C1 segment of cervical spinal cord (tissue), 14 donors: ENCODE measurements around the gene RCOR3.
"Not testable (repeated sequence)": the region's sequence is repeated elsewhere in the genome, so short reads cannot be mapped to it uniquely, and the experiment has no call there.

Experiments used
- DNase-seq, 14 donors: peaks; one replicate each; lab custom pipeline; 2025; lab: John Stamatoyannopoulos, UW

Gene RCOR3

DNA sequence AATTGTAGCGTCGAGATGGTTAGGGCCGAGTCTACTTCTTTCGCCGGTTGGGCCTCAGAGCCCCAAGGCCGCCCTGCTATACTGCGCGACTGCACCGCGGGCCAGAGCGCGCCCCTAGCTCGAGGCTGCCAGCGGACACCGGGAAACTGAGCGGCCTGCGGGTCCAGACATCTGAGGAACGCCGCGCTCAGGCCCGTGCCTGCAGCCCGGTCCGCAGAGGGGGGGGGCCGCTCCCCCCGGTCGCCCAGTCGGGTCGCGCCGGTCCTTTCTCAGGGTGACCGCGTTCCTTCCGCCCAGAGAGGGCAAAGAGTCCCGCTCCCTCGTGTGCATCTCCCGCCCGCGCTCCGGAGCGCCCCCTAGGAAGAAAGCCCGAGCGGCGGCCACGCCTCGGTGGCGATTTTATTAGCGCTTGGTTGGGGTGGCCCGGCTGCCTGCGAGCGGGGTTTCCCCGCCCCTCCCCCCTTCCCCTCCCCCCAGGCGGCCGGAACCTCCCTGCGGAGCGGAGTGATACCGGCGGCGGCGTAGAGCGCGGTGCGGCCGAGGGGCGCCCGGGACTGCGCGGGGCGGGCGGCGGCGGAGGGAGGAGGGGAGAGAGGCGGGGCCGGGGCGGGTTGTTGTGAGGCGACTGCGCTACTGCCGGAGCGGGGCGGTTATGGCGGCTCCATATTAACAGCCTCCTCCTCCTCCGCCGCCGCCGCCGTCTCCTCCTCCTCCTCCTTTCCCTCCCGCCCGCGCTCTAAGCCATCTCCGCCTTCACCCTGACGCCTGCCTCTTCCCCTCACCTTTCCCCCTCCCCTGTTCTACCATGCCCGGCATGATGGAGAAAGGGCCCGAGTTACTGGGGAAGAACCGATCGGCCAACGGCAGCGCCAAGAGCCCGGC is at the start of gene RCOR3:
TSS of gene RCOR3 (plus strand) at position 611 of the 882 bp plus-strand sequence. CDS start at position 806, 195 bp downstream.
- peak; percentile 66 to 100 (median 90) for DNase-seq

DNA sequence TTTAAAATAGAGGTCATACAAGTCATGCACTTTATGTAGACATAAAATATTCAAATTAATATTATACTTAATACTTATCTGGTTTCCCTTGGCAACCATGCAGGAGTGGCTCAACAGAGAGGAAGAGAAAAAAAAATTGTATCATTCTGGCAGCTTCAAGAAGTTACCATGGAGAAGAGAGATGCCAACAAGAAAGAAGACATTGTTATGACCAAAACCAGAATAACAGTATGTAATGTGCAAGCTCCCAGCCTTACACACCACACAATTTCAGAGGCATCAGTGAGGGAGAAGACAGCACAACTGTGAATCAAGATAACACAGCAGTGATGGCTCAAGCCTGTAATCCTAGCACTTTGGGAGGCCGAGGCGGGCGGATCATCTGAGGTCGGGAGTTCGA is 49.1 kb upstream of the RCOR3 start:
- no peak for DNase-seq

DNA sequence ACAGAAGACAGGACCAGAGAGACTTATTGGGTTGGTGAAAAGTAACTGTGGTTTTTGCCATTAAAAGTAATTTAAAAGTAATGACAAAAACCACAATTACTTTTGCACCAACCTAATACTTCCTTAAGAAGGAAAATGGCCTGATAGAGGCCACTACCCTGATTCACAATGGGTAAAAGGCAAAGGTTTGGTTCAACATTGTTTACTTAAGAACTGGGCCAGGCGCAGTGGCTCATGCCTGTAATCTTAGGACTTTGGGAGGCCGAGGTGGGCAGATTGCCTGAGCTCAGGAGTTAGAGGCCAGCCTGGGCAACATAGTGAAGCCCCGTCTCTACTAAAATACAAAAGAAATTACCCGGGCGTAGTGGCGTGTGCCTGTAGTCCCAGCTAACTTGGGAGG is 48.2 kb upstream of the RCOR3 start:
- DNase-seq: no peak

DNA sequence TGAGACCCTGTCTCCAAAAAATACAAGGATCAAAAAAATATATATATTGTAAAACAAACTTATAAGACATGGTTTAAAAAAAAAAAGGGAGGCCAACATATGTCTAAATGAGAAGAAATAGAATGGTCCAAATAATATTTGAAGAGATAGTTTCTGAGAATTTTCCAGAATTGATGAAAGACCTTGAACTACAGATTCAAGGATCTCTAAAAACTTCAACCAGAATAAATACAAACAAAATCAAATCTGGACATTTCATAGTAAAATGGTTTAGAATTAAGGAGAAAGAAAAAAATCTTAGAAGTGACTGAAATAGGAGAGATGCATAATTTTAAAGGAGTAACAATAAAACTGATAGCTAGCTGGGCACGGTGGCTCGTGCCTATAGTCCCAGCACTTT is 45.5 kb upstream of the RCOR3 start:
- DNase-seq: no peak

DNA sequence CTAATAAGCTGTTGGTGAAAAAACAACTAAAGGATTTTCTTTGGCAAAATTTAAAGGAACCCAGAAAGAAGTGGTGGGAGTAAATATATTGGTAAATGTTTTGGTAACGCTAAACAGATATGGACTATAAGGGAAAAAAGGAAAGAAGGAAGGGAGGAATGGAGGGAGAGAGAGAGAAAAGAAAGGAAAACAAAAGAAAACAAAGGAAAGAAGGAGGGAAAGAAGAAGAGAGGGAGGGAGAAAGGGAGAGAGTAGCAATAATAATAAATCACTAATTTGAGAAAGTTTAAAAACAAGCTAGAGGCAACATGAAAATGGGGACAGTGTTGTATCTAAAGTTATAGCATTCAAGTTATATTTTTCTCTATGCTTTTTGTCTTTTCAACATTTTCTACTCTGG is 43.6 kb upstream of the RCOR3 start:
- DNase-seq: no peak

DNA sequence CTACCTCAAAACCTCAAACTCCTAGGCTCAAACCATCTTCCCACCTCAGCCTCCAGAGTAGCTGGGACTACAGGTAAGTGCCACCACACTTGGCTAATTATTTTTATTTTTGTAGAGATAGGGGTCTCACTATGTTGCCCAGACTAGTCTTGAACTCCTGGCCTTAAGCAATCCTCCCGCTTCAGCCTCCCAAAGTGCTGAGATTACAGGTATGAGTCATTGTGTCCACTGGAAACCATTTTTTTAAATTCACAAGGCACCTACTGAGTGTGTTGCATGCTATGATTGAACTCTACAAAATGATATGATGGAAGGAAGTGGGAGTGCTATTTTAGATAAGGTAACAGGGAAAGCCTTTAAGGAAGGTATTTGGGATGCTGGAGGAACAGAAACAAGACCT is 41.8 kb upstream of the RCOR3 start:
- DNase-seq: no peak

DNA sequence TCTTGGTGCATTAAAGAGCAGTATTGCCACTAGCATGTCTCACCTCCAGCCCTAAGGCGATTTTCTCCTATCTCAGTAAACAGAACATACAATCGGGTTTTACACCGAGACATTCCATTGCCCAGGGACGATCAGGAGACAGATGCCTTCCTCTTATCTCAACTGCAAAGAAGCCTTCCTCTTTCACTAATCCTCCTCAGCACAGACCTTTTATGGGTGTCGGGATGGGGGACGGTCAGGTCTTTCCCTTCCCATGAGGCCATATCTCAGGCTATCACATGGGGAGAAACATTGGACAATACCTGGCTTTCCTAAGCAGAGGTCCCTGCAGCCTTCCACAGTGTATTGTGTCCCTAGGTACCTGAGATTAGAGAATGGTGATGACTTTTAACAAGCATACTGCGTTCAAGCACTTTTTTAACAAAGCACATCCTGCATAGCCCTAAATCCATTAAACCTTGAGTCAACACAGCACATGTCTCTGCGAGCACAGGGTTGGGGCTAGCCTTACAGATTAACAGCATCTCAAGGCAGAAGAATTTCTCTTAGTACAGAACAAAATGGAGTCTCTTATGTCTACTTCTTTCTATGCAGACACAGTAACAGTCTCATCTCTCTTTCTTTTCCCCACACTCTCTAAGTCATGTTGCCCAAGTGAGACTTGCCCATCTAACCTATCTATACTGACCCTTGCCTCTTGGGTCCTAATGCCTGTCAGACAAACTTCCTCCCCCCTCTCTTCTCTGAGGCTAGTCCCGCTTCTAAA is 36.5 kb upstream of the RCOR3 start:
- DNase-seq: not testable (repeated sequence)

DNA sequence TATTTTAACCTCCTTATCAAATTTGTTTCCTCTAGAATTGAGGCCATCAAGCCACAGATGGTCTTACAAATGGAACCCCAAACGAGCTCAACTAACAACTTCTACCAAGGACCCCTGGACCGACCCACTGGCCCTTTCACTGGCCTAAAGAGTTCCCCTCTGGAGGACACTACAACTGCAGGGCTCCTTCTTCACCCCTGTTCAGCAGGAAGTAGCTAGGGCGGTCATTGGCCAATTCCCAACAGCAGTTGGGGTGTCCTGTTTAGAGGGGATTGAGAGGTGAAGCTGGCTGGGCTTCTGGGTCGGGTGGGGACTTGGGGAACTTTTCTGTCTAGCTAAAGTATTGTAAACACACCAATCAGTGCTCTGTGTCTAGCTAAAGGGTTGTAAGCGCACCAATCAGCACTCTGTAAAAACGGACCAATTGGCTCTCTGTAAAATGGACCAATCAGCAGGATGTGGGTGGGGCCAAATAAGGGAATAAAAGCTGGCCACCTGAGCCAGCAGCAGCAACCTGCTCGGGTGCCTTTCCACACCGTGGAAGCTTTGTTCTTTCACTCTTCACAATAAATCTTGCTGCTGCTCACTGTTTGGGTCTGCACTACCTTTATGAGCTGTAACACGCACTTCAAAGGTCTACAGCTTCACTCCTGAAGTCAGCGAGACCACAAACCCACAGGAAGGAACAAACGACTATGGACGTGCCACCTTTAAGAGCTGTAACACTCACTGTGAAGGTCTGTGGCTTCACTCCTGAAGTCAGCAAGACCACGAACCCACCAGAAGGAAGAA is 30.4 kb upstream of the RCOR3 start:
- not testable (repeated sequence) for DNase-seq

DNA sequence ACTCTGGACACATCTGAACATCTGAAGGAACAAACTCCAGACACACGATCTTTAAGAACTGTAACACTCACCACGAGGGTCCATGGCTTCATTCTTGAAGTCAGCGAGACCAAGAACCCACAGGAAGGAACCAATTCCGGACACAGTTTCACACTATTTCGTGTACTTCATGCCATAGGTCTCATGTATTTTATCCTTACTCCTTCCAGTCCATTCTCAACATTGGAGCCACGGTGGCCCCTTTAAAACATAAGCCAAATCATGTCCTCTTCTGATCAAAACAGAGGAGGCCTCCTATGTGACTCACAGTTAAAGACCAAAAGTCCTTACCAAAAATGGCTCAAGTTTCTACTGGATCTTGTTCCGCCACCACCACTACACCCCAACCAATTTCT is 29.8 kb upstream of the RCOR3 start:
- no peak for DNase-seq

DNA sequence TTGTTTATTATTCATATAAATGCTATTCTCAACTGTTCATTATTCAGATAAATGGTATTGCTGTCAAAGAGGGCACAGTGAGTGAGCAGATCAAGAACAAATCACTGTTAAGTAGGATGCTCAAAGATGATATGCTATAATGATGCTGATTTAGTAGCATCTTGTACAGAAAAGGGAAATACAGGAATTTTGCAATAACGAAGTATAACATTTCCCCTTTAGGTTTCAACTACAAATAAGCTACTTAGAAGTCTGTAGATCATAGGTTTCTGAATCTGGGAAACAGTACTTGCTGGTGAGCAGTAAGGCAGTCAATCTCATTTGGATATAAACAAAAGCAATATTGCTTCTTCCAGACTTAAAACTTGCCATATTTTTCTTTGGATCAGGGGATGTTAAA is 27.3 kb upstream of the RCOR3 start:
- no peak for DNase-seq

DNA sequence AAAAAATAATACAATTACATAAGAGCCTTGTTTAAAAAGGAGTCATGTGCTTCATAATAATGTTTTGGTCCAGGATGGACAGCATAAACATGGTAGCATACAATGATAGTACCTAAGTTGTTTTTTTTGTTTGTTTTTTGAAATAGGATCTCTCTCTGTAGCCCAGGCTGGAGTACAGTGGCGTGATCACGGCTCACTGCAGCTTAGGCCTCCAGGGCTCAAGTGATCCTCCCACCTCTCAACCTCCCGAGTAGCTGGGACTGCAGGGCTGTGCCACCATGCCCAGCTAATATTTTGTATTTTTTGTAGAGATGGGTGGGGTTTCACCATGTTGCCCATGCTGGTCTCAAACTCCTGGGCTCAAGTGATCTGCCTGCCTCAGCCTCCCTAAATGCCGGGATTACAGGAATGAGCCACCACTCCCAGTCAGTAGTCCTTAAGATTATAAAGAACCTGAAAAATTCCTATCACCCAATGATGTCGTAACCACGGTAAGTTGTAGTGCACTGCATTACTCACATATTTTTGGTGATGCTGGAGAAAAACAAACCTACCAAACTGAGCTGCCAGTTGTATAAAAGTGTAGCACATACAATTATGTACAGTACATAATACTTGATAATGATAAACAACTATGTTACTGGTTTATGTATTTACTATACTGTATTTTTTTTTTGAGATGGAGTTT is 22.4 kb upstream of the RCOR3 start:
- DNase-seq: no peak

DNA sequence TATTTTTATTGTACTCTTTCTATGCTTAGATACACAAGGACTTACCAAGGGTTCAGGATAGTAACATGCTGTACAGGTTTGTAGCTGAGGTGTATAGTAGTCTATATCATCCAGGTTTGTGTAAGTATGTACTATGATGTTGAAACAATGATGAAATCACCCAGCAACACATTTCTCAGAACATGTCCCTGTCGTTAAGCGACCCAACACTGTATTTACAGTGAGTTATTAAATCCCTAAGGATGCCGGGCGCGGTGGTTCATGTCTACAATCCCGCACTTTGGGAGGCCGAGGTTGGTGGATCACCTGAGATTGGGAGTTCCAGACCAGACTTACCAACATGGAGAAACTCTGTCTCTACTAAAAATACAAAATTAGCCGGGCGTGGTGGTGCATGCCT is 21.6 kb upstream of the RCOR3 start:
- no peak for DNase-seq

DNA sequence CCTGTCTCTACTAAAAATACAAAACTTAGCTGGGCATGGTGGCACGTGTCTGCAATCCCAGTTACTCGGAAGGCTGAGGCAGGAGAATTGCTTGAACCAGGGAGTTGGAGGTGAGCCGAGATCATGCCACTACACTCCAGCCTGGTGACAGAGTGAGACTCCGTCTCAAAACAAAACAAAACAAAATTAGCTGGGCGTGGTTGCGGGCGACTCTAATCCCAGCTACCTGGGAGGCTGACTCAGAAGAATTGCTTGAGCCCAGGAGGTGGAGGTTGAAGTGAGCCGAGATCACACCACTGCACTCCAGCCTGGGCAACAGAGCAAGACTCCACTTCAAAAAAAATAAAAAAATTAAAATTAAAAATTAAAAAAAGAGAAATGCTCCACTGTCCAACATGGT is 18.6 kb upstream of the RCOR3 start:
- DNase-seq: not testable (repeated sequence)

DNA sequence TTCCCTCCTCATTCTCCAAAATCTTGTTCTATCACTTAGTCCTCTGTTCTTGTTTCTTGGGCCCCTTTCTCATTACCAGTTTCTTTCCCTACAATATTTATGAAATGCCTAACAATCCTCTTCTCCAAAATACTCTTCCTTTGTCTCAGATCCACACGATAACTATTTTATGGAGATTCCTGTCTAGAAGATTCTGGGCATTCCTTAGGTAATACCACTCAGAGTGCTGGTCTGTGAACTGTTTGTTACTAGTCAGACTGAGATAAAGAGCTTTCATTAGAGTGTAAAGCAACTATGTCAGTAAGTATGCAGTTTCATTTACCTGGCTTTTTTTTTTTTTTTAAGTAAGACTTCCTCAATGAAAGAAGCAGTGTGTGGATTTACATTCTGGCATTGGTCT is 18.1 kb upstream of the RCOR3 start:
- DNase-seq: no peak

DNA sequence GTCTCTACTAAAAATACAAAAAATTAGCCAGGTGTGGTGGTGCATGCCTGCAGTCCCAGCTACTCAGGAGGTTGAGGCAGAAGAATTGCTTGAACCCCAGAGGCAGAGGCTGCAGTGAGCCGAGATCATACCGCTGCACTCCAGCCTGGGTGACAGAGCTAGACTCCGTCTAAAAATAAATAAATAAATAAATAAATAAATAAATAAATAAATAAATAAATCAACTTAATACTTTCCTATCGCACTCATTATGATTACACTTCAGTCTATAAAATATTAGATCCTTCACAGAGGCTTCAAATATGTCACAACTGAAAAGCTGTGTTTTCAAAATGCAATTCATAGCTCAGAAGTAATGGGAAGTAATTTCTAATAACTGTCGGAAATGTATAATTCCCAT is 15.5 kb upstream of the RCOR3 start:
- DNase-seq: not testable (repeated sequence)

DNA sequence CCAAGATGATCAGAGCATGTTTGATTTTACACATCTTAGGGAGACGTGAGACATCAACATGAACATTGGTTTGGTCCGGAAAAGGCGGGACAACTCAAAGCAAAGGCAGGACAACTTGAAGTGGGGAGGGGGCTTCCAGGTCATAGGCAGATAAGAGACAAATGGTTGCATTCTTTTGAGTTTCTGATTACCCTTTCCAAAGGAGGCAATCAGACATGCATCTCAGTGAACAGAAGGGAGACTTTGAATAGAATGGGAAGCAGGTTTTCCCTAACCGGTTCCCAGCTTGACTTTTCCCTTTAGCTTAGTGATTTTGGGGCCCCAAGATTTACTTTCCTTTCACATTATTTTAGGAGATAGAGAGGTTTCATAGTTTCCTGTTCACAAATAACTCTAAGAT is 12.6 kb upstream of the RCOR3 start:
- DNase-seq: not testable (repeated sequence)

DNA sequence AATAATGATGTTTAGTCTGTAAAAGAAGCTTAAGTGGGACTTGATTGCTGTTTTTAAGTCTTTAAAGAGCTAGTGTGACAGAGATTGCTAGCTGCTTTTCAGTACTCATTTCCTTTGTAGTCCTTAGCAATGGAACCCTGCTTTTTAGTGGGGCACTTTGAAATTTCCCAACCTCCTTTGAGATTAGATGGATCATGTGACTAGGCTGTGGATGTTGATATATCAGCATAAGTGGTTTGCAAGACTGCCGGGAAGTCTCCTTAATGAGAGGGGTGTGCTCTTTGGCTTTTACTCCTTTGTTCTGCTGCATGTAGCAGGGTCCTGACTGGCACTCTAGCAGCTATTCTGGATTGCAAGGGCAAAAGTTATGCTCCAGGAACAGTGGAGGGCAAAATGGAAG is 11.2 kb upstream of the RCOR3 start:
- no peak for DNase-seq

DNA sequence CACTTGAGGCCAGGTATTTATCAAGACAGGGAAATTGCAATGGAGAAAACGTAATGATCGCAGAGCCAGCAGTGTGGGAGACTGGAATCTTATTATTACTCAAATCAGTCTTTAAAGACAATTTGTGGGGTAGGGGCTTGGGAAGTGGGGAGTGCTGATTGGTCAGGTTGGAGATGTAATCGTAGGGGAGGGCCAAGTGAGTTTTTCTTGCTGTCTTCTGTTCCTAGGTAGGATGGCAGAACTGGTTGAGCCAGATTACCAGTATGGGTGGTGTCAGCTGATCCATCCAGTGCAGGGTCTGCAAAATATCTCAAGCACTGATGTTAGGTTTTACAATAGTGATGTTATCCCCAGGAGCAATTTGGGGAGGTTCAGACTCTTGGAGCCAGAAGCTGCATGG is 9.6 kb upstream of the RCOR3 start:
- DNase-seq: not testable (repeated sequence)

DNA sequence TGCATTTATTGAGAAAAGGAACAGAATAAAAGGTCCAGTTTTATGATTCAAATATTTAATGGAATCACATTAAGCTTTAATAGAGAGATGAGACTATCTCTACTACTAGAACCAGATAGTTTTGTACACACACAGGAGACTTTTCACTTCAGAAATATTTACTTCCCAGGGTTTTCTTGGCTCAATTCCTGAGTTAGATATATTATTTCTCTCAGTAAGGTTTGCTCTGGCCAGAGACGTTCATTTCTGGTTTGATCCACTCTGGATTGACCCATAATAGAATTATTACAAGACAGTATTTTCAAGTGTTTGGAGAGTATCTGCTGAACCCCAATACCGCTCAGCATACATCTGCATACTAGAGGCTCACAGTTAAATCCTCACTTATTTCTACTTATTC is 1.3 kb upstream of the RCOR3 start:
- no peak for DNase-seq

DNA sequence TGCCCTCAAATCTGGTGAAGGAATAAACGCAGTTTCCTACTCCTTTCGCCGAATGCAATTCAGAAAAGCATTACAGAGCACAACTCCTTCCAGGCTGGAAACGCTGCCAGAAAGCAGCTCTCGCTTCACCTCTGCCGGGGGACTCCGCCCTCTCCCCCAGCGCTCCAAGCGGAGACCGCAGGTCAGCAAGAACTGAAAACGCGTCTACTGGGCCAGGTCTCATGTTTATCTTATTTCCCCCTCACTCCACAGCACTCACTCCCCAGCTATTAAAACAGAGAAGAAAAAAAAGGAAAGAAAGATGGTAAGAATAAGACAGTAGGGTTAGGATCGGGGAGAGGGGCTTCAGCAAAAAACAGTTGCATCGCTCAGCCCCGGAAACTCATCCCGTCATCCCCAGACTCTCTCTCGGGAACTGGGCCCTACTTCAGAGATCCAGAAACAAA is 833 bp upstream of the RCOR3 start:
- DNase-seq: peak in 13 of 14 donors; percentile 4 to 76 (median 63)

DNA sequence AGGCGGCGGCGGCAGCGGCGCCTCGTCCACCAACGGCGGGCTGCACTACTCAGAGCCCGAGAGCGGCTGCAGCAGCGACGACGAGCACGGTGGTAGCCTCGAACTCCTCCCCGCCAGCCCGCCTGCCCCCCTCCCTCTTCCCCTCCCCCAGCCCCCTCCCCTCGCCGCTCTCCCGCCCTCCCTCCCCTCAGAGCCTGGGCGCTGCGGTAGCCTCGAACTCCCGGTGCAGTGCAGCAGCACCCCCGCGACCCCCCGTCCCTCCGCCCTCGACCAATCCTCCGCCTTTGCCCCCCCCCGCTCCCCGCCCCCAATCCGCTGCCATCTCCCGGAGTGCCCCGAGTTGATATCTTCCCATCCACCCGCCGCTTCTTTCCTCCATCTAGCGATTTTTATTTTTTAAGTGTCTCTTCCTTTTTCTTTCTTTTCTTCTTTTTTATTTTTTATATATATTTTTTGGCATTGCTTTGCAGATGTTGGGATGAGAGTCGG is 516 bp downstream of the RCOR3 start:
- DNase-seq: peak in 9 of 14 donors; percentile 68 to 85 (median 72)
